Measurements from ENCODE around the gene SMIM38. TPM values are rescaled to one million over a fixed set of nuclear protein-coding genes. Genes with fewer than 3 reads are reported as not detected.
A peak's percentile ranks its signal among the peaks of the same experiment; 100 is the strongest.

The SMIM38 gene
- total RNA-seq, 1 donor = 0.09 TPM

- peak; percentile 39 for DNase-seq (ENCODE audit: low read depth)
- TF ChIP-seq, protein P1, sequence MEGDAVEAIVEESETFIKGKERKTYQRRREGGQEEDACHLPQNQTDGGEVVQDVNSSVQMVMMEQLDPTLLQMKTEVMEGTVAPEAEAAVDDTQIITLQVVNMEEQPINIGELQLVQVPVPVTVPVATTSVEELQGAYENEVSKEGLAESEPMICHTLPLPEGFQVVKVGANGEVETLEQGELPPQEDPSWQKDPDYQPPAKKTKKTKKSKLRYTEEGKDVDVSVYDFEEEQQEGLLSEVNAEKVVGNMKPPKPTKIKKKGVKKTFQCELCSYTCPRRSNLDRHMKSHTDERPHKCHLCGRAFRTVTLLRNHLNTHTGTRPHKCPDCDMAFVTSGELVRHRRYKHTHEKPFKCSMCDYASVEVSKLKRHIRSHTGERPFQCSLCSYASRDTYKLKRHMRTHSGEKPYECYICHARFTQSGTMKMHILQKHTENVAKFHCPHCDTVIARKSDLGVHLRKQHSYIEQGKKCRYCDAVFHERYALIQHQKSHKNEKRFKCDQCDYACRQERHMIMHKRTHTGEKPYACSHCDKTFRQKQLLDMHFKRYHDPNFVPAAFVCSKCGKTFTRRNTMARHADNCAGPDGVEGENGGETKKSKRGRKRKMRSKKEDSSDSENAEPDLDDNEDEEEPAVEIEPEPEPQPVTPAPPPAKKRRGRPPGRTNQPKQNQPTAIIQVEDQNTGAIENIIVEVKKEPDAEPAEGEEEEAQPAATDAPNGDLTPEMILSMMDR (IDR thresholded peaks at IDR 0.05; ENCODE audit: insufficient read depth, low read length) = no peak
These were observed 28.5 kb upstream of the SMIM38 start for GRCh38 chr11:69127081-69127850.

DNA sequence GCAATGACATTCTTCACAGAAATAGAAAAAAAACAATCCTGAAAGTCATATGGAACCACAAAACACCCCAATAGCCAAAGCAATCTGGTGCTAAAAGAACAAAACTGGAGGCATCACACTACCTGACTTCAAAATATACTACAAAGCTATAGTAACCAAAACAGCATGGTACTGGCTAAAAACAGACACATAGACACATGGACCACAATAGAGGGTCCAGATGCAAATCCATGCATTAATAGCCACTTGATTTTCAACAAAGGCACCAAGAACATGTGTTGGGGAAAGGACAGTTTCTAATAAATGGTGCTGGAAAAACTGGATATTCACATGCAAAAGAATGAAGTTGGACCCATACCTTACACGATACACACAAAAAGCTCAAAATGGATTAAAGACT, 27.9 kb upstream of the SMIM38 start:
- TF ChIP-seq, protein P1 (IDR thresholded peaks at IDR 0.05; ENCODE audit: insufficient read depth, low read length) = no peak
- no peak overlapping the region for H3K4me3 ChIP-seq (ENCODE audit: low read depth, low read length)
- no peak for DNase-seq (ENCODE audit: low read depth)

More at GRCh38 chr11:69127081-69127850, 28.5 kb upstream of the SMIM38 start:
- H3K4me3 ChIP-seq (ENCODE audit: low read depth, low read length) = no peak overlapping the region

GRCh38 chr11:69129053-69129452, 26.7 kb upstream of the SMIM38 start:
- TF ChIP-seq, protein P1 (IDR thresholded peaks at IDR 0.05; ENCODE audit: insufficient read depth, low read length) = no peak
- H3K4me3 ChIP-seq (ENCODE audit: low read depth, low read length) = no peak overlapping the region
- DNase-seq (ENCODE audit: low read depth) = no peak

GRCh38 chr11:69129647-69130046, 26.1 kb upstream of the SMIM38 start:
- no peak for DNase-seq (ENCODE audit: low read depth)
- no peak overlapping the region for H3K4me3 ChIP-seq (ENCODE audit: low read depth, low read length)
- TF ChIP-seq, protein P1 (IDR thresholded peaks at IDR 0.05; ENCODE audit: insufficient read depth, low read length) = no peak

DNA sequence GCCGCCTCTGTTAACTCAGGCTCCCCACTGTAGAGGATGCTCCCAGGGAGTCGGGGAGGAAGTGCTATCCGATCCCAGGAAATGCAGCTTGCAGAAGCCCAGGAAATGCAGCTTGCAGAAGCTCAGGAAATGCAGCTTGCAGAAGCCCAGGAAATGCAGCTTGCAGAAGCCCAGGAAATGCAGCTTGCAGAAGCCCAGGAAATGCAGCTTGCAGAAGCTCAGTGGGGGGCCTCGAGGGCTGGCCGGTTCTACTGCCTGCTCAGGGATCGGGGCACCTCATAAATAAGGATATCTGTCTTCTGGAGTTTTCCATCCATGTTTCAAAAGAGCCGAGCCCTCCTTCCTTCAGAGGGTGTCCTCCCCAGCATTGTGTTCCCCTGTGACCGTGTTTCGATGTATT, 25.1 kb upstream of the SMIM38 start:
- TF ChIP-seq, protein P1 (IDR thresholded peaks at IDR 0.05; ENCODE audit: insufficient read depth, low read length) = no peak
- no peak overlapping the region for H3K4me3 ChIP-seq (ENCODE audit: low read depth, low read length)
- no peak for DNase-seq (ENCODE audit: low read depth)

DNA sequence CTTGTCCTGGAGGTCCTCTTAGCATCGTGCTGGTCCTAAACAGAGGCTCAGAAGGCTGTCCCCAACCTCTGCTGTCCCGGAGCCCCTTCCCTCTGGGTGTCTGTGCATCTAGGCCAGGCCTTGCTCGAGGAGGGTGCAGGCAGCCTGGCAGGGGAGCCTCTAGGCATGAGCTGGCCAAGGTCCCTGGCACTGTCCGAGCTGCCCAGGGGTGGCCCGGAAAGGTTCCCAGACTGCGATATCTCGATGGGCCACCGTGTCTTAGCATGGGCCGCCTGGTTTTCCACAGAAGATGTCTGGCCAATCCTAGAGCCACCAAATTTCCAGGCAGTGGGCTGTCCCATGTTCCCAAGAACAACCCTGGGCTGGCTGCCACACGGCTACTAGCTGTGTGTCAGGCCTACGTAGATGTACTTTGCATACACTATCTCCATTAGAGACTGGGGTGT, 24.6 kb upstream of the SMIM38 start:
- no peak overlapping the region for H3K4me3 ChIP-seq (ENCODE audit: low read depth, low read length)
- no peak for DNase-seq (ENCODE audit: low read depth)
- TF ChIP-seq, protein P1 (IDR thresholded peaks at IDR 0.05; ENCODE audit: insufficient read depth, low read length) = no peak

All from fibroblast of the aortic adventitia (primary cell).